ENCODE data around the gene BABAM2.

The BABAM2 gene

DNA sequence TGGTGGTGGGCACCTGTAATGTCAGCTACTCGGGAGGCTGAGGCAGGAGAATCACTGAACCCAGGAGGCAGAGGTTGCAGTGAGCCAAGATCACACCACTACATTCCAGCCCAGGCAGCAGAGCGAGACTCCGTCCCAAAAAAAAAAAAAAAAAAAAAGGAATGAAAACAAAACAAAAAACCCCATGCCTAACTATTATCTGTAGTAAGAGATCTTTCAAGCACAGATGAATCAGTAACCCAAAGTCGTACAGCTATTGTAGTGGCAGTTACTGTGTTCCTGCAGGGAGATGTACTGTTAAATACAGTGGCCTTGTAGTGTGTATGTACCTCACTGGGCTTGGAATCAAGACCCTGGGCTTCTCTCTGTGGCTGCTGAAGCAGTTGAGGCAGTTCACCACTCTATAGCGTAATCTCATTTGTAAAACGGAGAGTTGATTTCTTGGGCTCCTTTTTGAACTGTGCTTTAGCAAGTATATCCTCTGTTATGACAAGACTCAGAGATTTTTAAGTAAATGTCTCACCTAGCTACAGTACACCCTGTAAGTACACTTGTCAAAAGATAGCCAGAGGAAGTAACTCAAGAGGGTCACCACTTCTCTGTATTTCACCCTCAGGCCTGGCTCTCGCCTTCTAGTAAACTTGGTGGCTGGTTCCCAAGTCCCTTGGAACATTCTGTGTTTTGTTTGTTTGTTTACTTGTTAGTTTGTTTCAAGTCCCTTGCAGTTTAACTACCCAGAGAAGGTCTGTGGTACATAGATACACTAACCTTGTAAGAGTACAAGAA lies 392.5 kb downstream of the BABAM2 start:
- FAIRE-seq (no peak), DNase-seq (ENCODE audit: extremely low spot score, insufficient read length, low read depth) (no peak)

DNA sequence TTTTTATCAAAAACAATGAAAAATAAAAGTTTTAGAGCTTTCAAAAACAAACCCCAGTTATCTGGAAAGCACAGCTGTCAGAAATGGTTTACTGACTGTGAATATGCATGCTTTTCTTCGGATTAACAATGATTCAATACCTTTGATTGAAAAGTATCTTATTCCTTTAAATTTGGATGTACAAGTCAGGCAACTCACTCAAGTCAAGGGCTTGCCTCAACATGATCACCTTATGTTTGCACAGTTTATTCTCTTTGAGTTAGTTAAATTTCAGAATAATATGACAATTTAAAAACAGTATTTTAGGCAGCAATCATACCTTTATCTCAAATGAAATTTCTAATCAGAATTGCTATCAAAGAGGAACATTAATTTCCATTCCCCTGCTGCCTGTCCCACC lies 393.3 kb downstream of the BABAM2 start:
- DNase-seq (ENCODE audit: extremely low spot score, insufficient read length, low read depth) (no peak), FAIRE-seq (no peak)

DNA sequence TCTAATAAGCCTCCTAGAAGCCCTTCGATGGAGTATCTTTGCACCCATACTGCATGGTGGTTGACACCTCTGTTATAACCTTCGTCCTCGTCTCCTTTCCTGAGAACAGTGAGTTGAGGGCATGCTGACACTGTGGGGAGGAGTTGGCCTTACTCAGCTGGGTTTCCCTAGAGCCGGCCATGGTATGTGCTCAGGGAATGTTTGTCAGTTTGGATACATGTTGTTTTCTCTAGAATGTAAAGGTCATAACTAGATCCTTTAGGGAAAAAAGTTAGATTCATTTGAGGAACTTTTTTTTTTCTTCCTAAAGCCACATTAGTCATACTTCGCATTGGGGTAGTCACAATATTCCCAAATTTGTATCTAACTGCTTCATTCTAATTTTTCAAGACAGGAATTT lies 396.1 kb downstream of the BABAM2 start:
- DNase-seq (ENCODE audit: extremely low spot score, insufficient read length, low read depth), result no peak
- no peak for FAIRE-seq

DNA sequence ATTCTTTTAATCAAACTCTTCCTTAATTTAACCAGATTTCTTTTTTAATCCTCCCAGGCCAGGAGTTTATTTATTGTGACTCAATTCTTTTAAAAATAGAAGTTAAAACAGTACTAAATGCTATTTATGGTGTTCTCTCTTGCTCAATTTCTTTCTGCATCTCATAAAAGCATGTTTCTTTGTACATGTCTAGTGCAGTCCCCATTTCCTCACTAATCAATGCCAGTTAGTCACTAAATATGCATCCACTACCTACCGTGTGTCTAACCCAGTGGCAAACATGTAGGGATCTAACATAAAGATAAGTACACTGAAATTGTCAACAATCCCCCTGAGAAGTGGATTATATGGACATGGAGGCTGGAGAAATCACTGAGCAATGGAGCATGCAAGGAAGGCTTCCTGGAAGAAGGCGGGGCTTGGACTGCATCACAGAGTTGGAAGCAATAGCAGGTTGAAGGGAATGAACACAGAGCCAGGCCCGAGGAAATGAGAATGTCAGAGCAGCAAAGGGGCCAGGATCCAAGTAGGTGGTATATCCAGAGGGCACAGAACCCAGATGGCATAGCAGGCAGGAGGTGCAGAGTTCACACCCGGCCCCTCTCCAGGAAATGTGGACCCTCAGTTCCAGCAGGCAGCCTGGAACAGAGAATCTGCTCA lies 396.9 kb downstream of the BABAM2 start:
- no peak for FAIRE-seq
- DNase-seq (ENCODE audit: extremely low spot score, insufficient read length, low read depth), result no peak

DNA sequence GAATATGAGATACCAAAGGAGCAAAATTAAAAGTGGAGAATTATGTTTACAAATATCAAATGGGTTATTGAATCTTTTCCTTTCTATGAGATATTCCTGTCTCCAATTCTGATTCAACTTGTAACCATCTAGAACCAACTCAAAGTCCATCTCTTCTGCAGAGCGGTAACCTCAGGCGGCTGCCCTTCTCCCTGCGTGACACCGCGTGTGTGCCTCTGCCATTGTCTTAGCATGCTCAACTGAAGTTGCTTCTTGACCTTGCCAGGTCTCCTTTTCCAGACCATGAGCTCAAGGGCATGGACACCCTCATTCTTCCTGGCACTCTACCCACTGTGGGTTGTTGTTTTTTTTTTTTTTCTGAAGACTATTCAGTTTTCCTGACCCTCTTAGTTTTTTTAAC lies 398.1 kb downstream of the BABAM2 start:
- no peak for FAIRE-seq

DNA sequence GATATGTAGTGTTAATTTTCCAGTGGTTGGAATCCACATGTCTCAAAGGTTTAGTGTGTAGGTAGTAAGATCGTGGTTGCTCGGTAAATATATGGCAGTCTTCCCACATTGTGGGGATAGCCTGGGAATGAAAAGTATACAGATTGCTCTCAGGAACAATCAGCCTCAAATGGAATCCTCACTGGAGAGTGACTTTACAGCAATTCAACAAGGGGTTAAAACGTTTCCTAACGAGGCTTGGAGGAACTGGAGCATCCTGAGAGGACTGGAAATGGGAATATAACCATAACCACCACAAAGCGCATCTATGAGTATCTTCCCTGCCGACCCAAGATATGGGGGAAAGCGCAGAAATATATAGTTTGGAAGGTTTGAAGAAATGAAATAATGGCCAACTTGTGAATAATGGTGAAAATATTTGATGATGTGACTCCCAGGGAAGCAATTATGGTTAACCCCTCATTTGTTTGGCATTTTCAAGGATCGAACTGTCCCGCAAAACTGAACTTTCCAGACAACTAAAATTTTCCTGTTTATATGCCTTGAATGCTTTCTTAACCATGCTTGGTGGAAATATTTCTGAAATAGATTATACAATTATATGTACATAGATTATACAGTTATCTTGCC lies 401.4 kb downstream of the BABAM2 start:
- DNase-seq (ENCODE audit: extremely low spot score, insufficient read length, low read depth), result no peak
- FAIRE-seq, result no peak

More for the DNA sequence above, 398.1 kb downstream of the BABAM2 start:
- no peak for DNase-seq (ENCODE audit: extremely low spot score, insufficient read length, low read depth)

DNA sequence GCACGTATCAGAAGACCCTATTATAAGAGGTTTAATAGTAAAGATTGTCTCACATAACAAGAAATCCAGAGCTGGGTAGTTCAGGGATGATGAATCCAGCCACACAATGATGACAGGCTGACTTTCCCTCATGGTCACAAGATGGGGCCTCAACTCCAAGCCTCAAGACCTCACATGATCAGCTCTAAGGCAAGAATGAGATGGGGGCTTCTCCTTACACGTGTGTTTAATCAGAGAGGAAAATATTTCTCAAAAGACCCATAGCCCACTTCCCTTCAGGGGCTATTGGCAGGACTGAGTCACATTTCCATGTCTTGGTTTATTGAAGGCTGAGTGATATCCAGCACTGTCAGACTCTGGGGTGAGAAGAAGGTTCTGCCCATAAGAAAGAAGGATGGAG lies 402.0 kb downstream of the BABAM2 start:
- DNase-seq (ENCODE audit: extremely low spot score, insufficient read length, low read depth) (no peak), FAIRE-seq (no peak)

DNA sequence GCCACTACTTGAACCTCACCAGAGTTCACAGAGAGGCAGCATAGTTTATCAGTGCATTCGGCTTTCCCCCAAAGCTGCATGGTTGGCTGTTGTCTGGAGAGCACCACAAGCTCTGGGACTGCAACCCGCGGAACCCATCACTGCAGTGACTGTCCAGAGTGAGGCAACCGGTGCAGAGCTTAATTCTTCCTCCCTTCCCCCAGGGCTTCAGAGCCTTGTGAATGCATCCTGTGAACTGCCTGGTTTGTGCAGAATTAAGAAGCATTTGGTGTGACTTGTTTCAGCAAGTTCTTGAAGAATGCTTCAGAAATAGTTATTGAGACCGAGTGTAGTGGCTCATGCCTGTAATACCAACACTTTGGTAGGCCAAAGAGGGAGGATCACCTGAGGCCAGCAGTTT lies 402.9 kb downstream of the BABAM2 start:
- FAIRE-seq (no peak), DNase-seq (ENCODE audit: extremely low spot score, insufficient read length, low read depth) (no peak)

DNA sequence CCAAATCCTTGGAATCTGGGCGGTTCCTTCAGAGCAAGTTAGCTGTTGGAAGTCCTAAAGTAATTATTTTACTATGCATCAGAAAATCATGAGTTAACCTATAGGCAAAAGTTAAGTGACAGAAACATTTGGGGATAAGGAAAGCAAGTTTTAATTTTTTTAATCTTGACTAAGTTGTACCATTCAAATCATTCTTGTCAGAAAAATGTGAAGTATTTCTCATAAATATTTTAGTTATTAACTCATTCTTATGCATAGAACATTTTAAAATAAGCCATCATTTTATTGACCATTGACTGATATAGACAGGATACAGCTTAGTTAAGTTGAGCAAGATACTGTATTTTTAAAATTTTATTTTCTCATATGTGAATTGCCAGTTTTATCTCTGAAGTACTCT lies 403.9 kb downstream of the BABAM2 start:
- DNase-seq (ENCODE audit: extremely low spot score, insufficient read length, low read depth), result no peak
- FAIRE-seq, result no peak

DNA sequence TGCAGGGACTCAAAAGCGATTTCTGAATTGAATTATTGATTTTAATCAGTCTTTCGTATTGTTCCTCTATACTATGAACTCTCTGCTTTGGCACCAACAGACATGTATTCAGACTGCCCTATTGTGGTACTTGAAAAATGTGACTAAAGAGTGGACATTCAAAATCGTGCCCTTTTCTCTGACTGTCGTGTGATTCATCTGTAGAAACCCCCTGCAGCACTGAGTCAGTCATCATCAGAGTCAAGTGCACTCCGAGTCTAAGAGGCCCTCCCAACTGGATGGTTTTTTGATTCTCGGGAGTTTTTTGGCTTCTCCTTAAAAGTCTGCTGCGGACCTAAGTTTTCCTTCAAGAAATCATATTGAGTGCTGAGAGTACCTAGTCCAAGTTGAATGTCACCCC lies 405.7 kb downstream of the BABAM2 start:
- FAIRE-seq (no peak), DNase-seq (ENCODE audit: extremely low spot score, insufficient read length, low read depth) (no peak)

DNA sequence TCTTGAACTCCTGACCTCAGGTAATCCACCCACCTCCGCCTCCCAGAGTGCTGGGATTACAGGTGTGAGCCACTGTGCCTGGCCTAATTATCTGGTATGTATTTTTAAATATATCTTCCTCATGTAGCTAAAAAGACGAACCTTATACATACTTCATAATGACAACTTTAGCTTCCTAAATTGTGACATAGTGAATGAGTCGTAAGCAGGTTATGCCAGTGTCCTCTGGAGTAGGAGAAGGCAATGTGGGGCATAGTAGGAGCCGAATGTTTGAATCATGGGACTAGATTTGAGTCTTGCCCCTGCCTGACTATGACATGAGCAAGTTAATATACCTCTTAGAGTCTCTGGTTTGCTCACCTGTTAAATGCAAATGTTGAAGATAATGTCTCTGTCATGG lies 406.4 kb downstream of the BABAM2 start:
- FAIRE-seq, result no peak

DNA sequence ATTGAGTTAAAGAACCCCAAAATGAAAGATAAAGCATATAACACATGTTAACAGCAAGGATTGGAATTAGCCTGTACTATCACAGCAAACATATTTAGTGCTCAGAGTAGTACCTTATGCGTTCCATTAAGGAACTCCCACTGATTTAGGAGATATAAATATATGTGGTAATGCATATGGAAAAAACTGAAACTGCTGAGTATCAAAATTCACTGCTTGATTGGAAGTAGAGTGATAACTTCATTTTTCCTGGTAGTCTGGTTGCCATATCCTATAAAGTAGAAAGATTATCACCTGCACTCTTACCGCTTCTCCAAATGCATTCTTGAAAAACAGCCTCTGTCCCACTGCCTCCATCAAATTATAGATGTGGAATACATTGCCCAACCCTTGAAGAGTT lies 407.0 kb downstream of the BABAM2 start:
- no peak for DNase-seq (ENCODE audit: extremely low spot score, insufficient read length, low read depth)
- no peak for FAIRE-seq

More for the DNA sequence above, 406.4 kb downstream of the BABAM2 start:
- DNase-seq (ENCODE audit: extremely low spot score, insufficient read length, low read depth), result no peak

DNA sequence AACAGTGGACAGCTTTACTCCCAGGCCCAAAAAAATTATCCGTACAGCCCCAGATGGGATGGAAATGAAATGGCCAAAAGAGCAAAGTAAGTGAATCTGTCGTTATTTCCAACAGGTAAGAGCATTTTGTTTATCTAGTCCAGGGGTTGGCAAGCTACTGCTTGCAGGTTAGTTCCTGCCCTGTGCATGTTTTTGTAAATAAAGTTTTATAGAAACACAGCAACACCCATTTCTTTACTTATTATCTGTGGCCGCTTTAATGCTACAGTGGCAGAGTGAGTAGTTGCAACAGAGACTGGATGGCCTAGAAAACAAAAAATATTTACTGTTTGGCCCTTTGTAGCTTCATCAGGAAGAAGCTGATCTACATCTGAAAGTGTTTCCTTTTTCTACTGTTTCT lies 407.9 kb downstream of the BABAM2 start:
- FAIRE-seq (no peak), DNase-seq (ENCODE audit: extremely low spot score, insufficient read length, low read depth) (no peak)

DNA sequence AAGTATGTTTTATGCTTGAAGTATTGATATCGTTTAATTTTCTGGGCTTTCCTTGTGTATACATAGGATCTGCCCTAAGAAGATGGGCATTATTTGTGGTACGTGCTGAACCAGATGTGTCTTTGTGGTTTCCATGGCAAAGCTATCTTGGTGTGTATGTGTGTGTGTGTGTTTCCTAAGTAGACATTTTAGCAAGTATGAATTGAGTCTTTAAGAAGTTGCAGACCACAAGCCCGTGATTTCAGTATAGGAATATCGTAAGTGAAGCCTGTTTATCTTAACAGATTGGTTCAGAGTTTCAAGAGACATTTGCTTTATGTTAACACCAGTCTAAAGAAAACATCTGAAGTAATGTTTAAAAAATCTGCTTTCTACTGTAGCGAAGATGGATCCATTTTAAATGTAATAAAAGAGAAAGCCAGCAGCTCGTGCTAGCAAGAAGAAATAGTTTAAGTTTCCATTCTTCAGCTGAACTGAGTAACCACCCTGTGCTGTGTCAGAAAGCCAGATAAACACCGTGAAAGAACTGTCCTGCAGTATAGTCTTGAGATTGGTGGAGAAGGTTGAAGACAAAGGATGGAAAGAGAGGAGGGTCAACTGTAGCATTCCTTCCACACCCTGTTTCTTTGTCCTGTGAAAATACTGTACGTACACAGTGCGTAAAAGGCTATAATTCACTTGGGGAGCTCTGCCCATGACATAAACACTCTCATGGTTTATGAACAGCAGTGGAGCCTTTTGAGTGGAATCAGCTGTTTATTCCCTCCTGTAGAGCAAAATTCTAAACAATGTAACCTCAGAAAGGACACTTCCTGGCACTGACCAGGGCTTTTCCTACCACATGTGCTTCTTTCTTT lies 410.2 kb downstream of the BABAM2 start:
- FAIRE-seq (no peak), DNase-seq (ENCODE audit: extremely low spot score, insufficient read length, low read depth) (no peak)

DNA sequence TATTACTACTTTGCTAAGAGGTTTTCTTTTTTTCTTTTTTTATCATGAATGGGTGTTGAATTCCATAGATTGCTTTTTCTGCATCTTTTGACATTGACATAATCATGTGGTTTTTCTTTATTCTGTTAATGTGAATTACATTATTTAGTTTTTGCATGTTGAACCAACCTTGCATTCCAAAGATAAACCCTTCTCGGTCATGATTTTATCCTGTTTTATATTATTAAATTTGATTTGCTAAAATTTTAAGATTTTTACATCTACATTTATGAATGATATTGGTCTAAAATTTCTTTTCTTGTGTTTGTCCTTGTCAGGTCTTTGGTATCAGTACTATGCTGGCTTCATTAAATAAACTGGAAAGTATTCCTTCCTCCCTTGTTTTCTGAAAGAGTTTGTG lies 414.7 kb downstream of the BABAM2 start:
- DNase-seq (ENCODE audit: extremely low spot score, insufficient read length, low read depth), result no peak
- FAIRE-seq, result no peak

DNA sequence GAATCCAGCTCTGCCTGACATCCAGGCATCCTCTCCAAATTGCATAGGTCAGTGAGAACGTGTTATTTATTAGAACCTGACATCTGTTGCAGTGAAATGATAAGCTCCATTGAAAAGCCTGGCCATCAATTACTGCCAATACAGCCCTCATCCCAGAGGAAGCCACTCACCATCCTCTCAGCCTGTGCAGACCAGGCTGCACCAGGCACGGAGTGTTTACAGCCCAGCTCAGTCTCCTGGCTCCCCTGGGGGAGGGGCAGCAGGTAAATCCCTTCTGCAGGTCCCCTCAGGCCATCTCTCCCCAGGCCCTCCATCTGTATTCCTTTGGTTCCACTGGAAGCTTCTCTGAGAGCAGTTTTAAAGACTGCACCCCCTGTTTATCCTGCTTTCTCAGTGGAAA lies 419.6 kb downstream of the BABAM2 start:
- no peak for DNase-seq (ENCODE audit: extremely low spot score, insufficient read length, low read depth)
- FAIRE-seq, result no peak

DNA sequence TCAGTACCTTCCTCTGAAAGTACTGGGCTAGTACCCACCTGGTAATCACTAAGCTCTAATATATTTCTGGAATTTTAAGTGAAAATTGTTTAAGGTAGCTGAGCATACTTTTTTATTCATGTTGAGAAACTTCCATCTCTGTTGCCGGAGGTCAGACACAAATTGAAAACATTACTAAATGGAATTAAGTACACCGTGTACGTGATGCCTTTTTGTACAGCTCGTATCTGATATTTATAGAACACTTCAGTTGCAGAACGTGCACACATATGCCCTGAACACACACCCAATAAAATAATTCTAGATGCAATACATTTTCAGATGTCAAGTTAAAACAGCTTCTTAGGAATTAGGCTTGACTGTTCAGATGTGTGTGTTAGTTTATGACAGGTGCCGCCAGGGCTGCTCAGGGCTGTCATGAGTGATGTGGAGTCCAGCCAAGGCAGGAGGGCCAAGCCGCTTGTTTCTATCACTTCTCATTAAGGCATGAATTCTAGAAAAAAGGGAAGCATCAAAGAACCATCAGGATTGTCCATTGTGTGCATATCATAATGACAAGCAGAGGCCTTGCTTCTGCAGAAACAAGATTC lies 421.2 kb downstream of the BABAM2 start:
- FAIRE-seq, result no peak
- DNase-seq (ENCODE audit: extremely low spot score, insufficient read length, low read depth), result no peak

DNA sequence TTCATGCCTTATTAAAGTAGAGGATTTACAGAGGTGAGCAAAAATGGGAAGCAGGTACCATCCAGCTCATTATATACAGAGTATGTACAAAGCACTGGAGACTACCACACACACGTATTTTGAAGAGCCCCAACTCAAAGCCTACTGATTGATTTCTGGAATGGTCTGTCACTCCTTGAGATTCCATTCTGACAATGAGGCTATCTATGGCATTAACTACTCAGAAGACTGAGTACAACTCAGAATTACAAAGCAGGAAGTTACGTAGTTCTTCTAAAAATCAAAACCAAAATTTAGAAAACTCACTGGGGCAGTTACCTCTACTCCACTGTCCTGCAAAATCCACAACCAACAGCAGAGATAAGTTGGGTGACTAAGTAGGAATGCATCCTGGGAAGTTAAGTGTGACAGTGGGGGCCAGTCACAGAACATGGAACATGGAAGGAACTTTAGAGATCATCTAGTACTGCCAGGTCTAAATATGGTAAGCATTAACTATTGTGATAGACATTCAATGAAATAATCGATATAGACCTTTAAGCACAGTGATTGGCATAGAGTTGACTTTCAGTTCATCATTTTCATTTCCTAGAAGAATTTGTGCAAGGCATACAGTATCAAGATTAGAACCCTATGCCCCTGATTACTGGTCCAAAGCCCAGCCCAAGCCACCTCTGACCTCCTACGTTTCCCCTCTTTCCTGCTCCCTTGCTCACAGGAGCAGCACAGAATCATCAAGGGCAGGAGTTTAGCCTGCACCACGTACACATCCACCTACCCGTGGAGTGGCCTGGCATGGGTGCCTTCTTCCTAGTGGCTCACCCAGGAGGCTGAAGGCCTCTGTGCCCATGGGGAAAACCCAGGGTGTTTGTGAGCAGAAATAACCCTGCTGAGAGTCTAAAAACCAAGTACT lies 422.0 kb downstream of the BABAM2 start:
- no peak for DNase-seq (ENCODE audit: extremely low spot score, insufficient read length, low read depth)
- FAIRE-seq, result no peak

DNA sequence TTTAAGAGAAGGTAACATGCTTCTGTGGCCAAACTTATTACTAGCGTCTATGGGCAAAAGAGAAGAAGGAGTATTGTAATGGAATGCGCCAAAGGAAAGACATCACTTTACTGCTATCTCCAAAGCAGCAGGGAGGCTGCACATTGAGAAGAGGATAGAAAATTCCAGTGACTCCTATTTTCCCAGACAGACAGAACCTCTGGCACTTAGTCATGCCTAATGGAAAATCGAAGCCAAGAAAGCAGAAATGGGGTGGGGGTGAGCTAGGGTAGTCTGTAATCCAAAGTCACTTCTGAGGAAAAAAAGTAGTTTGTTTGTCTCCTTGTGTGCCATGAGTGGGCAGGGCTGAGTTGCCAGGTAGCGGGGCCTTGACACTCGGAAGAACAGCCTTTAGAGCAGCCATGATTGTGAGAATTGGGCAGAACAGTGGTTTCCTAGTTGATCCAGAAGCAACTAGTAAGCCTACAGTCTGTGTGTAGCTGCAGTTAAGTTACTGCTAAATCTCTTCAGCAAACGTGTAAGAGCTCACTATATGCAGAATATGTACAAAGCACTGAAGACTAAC lies 422.8 kb downstream of the BABAM2 start:
- FAIRE-seq (no peak), DNase-seq (ENCODE audit: extremely low spot score, insufficient read length, low read depth) (no peak)
